Pulmonary artery endothelial cell (primary cell): ENCODE data around the gene KDM2B. TPM values are rescaled to one million over a fixed set of nuclear protein-coding genes. Genes with fewer than 3 reads are reported as not detected.
A peak's percentile ranks its signal among the peaks of the same experiment; 100 is the strongest.

ENCODE experiments used
- DNase-seq: peaks from one replicate; pipeline ENCODE4 v3.0.0-alpha.2; 2011; ENCODE audit warnings: low read depth, low spot score
- total RNA-seq: library from RNA; depleted of rRNA; stranded (reverse); fragments of >200 nt; gene quantifications from 2 replicates; pipeline ENCODE4 v1.2.3, GENCODE V29; 2014

Gene KDM2B
- total RNA-seq, 1 donor from 2014 or later: 30.5 TPM

DNA sequence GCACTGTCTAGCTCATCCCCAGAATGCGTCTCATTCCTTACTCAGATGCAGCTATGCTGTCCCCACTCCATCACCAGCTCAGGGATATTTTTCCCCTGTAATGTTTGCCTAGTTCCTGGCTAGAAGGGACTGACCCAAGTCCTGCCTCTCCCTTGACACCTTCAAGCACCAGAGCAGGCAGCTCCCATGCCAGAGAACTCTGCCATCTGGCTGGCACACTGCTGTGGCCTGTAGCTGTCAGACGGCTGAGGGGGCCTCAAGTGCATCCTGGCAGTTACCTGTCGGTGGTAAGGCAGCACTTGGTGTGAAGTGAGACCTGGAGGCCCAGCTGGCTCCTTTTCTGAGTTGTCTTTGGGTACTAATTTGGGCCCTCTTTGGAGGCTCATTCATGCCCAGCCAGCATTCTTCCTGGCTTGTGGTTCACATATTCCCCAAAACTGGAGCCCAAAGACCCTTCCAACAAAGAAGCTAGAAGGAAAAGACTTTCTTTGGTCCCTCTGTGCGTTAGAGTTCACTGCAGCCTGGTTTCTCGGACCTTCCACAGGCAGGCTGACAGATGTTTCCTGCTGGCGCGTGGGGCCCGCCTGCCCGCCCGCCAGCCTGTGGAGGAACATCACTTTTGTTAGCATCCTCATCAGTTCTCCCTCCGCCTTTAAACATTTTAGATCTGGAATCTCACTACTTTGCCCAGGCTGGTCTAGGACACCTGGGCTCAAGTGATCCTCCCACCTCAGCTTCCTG, 147.9 kb downstream of the KDM2B start:
- no peak for DNase-seq

DNA sequence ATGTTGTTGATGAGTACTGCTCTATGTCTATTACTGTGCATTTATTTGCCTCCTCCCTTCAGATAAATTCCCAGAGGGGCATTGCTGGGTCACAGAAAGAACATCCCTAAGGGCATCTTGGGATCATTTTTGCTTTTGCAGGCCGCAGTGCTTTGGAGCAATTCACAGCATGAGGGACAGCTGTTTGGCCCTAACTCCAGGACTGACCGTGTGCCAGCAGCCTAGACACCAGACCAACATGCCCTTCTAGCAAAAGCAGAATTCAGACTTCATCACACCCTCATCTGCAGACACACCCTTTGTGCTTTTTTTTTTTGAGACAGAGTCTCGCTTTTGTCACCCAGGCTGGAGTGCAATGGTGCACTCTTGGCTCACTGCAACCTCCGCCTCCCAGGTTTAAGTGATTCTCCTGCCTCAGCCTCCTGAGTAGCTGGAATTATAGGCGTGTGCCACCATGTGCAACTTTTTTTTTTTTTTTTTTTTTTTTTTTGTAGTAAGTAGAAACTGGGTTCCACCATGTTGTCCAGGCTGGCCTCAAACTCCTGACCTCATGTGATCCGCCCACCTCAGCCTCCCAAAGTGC, 149.9 kb downstream of the KDM2B start:
- no peak for DNase-seq

DNA sequence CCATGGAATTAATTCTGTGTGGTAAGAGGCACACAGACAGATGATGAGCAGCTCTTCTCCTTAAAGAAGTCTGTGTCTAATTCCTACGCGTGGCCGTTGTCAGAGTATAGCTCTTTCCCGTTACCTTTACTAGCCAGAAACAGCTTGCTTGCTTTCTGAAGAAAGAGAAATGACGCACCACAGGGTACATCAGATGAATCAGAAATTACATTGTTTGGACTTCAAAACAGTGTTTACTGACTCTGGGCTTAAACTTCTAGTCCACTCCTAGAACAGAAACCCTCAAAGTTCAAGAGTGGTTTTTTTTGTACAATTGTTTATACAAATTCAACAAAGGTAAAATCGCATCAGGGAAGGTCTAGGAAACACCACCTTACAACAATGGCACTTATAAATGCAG, 151.9 kb downstream of the KDM2B start:
- no peak for DNase-seq

DNA sequence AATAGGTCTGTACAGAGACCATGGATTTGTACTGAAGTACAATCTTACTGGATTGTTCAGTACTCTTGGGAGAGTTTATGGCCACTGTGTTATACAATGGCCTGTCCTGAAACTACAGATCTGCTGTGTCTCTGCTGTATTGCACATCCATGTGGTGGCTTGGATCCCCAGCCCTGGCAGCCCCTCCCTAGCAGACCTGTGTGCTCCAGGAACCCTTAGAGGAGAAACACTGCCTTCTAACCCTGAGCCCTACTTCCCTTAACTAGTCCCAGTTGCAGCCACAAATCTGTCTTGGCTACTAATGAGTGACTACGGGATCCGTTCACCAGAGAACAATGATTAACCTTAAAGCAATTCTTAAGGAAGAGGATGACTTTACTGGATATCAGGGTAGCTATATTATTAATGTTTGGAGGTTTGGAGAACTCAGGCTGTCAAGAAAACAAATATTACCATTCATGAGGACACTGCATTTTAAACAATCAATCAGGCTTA, 153.2 kb downstream of the KDM2B start:
- no peak for DNase-seq

DNA sequence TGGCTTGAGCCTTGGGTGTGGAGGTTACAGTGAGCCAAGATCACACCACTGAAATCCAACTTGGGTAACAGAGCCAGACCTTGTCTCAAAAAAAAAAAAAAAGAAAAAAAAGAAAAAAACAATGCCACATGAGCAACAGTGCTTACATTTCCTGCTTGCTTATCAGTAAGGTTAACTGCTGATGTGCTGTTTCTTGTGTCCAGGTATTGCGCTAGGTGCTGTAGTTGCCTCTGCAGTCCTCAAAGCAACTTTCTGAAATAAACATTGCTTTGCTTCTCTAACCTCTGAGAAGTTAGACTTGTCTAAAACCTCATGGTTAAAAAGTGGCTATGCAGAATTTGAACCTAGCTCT, 156.2 kb downstream of the KDM2B start:
- no peak for DNase-seq

DNA sequence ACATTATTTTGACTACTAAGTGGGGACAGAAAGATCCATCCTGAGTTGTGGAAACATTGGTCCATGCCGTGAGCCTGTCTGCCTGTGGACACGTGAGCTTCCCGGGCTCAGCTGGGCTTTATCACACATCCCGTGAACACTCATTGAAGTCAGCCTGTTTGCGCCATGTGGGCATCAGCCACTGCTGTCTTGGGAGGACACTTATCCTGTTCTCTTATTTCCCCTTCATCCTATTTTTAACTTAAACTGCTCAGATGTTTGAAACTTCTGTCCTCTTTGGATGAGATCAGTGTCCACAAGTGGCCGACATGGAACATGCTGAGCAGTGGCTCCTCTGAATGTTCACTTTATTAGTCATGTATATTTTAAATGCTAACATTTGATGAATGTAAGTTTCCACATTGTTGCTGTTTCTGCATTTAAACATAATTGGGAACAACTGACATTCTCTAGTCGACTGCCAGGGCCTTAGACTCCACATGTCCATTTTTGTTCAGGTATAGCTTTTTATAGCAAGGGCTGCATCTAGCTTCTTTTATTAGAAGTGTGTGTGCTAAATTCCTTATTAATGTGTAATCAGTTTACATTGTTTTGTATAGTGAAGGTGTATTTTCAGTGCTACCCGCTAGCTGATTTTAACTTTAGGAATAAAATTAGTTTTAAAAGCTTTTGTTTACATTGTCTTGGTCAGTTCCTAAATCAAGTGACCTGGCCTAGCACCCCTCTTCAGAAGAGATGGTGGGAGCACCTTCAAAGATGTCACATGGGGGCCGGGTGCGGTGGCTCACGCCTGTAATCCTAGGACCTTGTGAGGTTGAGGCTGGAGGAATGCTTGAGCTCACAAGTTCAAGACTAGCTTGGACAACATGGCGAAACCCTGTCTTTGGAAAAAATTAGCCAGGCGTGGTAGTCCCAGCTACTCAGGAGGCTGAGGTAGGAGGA, 156.9 kb downstream of the KDM2B start:
- no peak for DNase-seq

DNA sequence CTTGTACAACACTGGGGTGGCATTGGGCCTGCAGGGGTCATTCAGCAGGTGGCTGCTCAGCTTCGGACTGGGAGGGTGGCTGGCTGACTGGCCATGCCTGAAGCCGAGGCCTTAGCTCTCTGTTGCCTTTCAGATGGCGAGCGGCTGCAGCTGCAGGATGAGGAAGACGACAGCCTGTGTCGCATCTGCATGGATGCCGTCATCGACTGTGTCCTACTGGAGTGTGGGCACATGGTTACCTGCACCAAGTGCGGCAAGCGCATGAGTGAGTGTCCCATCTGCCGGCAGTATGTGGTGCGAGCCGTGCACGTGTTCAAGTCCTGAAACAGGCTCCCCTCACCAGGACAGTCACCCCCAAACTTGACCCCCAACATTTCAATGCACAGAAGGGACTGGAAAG, 157.6 kb downstream of the KDM2B start:
- no peak for DNase-seq

DNA sequence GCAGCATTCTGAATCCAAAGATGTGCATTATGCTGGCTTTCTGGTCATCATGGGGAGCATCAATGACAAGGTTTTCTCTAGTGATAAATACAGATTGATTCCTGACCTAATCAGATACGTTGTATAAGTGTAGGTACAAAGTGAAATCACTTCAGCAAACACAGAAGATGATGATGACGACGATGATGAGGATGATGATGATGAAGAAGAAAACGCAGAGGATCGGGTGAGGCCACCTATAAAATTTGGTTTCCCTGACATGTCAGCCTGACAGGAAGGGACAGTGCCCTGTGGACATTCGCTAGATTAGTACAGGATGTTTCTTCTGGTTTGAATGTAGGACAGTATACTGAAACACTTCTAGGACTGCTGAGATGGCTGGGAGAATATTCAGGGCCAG, 160.7 kb downstream of the KDM2B start:
- DNase-seq: no peak

DNA sequence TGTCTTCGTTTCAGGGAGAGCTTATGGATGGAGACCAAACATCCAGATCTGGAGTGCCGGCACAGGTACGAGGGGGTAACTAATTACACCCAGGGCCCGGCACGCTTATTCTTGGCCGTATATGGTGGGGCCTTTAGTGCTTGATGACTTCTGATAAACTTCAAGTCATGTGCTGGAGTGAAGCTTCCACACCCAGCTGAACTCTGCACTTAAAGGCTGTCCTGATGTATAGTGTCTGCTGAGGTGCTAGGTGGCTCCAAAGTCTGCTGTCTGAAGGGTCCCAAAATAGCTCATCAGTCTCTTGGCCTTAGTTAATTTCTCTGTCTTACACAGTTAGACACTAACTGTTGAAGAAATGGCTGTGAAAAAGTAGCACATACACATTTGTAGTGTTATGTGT, 163.0 kb downstream of the KDM2B start:
- no peak for DNase-seq

DNA sequence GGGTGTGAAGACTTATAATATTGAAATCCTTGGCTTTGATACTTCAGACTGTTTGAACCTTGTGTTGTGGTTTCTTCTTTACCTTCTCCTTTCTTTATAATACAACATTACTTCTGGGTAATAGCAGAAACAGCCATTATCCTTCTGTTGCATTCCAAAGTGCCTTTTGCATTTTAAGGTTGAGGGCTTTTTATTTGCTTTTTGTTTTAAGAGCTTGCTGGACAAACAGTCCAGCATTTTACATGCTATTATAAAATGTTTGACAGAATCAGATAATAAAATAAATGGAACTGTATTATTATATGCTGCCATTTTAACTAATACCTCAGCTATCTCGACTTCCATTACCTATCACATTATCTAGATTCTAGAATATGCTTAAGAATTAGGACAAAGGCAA, 166.9 kb downstream of the KDM2B start:
- DNase-seq: no peak

DNA sequence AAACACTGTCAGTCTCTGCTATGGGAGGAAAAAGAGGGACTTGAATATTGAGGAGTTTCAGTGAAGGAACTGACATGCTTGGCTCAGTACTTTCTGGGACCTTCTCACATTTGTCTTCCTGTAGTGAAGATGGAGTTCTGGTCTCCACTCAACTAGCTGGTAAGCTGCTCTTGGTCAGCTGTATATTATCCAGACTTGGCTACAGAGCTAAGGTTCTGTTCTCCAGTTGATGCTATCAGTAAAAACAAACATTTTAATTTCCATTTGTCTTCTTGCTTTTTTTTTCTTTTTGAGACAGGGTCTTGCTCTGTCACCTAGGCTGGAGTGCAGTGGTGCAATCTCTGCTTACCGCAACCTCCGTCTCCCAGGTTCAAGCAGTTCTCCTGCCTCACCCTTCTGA, 175.6 kb downstream of the KDM2B start:
- DNase-seq: no peak

DNA sequence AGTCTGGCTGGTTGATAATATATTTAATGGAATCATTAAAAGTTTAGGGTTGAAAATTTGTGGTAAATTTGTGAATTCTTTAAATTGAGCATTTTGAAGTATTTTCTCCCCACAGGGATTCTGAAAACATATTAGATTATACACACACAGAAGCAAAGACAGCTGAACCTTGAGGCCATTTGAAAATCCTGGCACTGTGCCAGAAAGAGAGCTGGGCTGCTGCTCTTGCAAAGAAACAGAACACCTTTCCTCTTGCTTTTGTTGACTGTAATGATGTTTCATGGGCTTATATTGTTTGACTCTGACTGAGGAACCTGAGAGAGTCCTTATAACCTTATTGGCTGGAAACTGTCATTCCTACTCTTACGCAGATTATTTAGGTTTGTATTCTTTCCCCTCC, 176.1 kb downstream of the KDM2B start:
- no peak for DNase-seq

DNA sequence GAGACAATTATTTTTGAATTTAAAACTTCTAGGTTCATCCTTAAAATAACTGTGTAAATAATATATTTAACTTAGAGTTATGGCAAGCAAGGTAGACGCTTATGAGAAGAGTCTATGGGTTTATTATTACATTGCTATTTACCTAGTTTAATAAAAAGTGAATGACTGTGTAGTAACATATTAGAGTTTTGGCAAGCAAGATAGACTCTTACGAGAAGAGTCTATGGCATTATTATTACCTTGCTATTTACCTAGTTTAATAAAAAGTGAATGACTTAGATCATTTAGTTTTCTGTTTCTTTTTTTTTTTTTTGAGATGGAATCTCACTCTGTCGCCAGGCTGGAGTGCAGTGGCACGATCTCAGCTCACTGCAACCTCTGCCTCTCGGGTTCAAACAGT, 177.1 kb downstream of the KDM2B start:
- DNase-seq: no peak

DNA sequence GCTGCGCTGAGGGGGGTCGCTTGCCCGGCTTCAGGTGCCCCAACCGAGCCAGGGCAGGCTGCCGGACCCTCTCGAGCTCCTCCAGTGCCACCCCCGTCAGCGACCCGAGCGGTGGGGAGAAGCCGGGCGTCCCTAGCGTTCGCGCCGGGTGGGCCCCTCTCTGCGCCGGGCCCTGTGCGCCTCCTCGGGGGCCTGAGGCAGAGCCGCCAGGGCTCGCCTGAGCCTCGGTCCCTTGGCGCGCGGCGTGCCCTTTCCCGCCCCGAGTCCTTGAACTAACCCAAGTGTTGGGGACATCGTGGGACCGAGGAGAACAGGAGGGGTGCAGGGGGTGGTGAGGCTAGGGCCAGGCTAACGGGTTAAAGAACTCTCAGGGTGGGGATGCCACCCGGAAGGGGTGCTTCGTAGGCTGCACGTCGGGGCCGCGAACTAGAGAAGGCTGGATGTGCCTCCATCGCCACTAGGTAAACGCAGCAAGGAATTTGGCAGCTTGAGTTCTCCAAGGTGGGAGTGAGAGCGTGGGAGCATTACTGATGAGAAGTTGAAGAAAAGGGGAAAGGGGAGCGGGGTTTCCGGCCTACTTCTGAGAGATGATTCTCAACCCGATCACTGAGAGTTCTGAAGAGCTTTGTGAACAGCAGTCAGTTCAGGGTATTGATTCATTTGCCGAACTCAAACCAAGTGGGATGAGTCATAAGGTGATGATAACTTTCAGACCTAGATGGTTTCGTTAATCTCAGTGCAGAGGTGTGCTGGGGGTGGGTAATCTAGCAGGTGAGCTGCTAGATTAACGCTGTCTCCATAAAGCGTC, 180.3 kb downstream of the KDM2B start:
- DNase-seq: no peak

DNA sequence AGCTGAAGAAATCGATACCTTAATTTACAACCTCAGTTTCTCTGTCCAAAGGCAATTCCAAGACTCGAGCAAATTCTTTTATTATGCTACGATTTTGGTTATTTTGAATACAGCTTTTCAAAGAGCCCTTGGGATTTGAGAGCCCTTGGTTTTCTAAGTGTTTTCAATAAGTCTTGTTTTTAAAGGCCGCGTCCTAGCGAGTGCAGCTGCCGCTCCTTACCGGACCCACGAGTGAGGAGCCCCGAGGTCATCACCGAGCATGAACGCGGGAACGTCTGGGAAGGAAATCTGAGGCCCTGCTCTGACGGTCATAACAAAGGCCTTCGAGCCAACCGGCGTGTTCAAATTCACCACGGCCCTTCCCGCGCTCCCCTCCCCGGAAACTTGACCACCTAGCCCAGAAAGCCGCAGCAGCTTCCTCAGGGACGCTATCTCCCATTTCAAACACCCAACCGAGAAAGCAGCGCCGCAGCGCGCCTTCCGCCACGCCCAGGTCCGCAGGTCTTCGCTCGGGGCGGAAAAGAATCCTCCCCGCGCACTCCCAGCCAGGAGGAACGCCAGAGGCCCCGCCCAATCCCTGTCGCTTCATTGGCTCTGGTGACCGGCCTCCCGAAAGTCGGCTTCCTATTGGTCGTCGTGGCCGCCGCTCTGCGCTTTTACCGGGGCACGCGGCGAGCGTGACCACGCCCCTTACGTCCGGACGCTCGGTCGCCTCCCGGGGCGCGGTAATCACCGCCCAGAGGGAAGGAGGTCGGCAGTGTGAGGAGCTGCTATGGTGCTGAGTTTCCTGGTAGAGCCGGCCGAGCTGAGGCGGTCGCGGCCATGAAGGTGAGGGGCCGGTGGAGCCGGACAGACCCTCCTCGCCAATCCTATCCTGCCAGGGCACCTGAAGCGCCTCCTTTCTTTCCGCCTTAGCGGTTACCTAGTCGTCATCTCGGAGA, 181.2 kb downstream of the KDM2B start, which contains the start of gene RNF34:
TSS of gene RNF34 (plus strand) at position 728 of the 941 bp plus-strand sequence. CDS start at position 823, 95 bp downstream.
- DNase-seq: peak; percentile 87

DNA sequence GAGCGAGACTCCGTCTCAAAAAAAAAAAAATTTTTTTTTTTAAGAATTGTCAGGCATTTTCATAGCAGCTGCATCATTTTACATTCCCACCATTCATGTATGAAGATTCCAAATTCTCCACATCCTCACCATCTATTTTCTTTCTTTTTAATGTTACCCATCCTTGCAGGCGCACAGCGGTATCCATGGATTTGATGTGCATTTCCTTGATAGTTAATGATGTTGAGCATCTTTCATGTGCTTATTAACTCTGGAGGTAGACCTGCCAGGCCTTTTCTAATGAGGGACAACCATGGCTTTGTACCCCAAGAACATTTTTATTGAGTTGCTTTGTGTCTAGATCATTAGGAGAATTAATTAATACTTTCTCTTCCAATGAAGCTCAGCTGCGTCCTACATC, 182.5 kb downstream of the KDM2B start:
- no peak for DNase-seq

DNA sequence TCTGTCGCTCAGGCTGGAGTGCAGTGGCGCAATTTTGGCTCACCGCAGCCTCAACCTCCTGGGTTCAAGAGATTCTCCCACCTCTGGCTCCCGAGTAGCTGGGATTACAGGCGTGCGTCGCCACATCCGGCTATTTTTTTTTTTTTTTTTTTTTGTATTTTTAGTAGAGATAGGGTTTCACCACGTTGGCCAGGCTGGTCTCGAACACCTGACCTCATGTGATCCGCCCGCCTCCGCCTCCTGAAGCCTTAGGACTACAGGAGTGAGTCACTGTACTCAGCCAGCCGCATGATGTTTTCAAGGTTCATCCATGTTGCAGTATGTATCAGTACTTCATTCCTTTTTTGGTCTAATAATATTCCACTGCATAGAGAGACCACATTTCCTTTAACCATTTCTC, 183.3 kb downstream of the KDM2B start:
- no peak for DNase-seq

DNA sequence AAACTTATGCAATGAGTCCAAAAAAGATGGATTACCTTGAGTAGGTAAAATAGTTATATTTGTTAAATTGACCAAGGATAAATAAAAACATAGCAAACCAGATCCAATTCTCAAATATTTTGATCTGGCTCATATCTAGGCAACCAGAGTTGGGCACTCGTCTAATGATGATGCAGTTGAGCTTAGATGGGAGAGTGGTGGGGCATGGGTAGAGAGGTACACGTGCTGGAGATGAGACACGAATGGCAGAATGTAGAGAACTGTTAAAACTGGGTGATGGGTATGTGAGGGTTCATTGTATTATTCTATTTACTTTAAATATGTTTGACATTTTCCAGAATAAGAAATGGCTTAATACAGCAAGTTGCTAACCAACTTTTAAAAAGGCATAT, 188.5 kb downstream of the KDM2B start:
- no peak for DNase-seq

DNA sequence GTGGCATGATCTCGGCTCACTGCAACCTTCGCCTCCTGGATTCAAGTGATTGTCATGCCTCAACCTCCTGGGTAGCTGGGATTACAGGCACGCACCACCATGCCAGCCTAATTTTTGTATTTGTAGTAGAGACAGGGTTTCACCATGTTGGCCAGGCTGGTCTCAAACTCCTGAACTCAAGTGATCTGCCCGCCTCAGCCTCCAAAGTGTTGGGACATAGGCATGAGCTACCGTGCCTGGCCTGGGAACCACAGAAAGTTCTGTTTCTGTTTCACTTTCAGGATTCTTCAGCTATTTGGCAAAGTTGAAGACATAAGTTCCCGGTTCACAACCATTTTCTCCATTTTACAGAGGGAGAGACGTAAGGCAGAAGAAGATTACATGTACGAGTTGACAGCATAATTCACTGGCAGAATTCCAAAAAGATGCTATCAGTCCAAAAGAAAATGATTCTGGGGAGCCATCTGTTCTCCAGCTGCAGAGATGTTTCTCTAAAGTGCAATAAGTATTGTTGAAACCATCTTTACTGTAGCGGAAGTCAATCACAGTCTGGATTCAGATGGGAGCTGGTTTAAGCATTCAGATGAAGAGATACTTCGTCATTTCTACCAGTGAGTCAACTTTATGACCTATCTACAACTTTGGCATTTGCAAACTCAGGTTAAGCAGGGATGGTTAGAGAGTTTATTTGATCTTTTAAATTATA, 189.1 kb downstream of the KDM2B start:
- DNase-seq: no peak

DNA sequence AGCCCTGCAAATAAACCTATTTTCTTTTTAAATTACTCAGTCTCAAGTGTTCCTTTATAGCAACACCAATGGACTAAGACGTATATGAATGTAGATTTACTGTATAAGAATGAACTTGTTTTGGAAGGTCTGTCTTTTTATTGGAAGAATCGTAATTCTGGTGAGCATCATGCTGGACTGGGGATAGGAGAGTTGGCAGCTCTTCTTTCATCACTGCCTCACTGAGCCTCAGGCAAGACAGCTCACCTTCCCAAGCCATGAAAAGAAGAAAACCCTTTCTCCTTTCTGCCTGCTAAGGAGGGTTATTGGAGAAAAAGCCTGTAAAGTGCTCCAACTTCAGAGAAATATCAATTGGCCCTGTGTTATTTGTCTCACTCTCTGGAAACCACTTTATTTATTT, 190.0 kb downstream of the KDM2B start:
- DNase-seq: no peak
